ENCODE results near the gene BAZ2B. TPM values are rescaled to one million over a fixed set of nuclear protein-coding genes. Genes with fewer than 3 reads are reported as not detected.
"Not testable (repeated sequence)": the region's sequence is repeated elsewhere in the genome, so short reads cannot be mapped to it uniquely, and the experiment has no call there.

BAZ2B gene
- total RNA-seq, 2 donors from 2014 or later: 40.2 to 47.1 TPM

- H3K9me3 ChIP-seq: peaks cover 0 to 15% of the 10 kb centered on the region in 2 donors
- H3K27me3 ChIP-seq: no peaks in the 10 kb centered on the region
- TF ChIP-seq CTCF (IDR thresholded peaks at IDR 0.05): no peak
- H3K27ac ChIP-seq: no peak overlapping the region
- no peak overlapping the region for H3K4me3 ChIP-seq
- DNase-seq (ENCODE audit: low spot score): no peak
- H3K36me3 ChIP-seq: peaks cover 8% of the 10 kb centered on the region
- no peaks in the 10 kb centered on the region for H3K4me1 ChIP-seq
Measured at GRCh38 chr2:159539701-159540100, 76.6 kb downstream of the BAZ2B start.

DNA sequence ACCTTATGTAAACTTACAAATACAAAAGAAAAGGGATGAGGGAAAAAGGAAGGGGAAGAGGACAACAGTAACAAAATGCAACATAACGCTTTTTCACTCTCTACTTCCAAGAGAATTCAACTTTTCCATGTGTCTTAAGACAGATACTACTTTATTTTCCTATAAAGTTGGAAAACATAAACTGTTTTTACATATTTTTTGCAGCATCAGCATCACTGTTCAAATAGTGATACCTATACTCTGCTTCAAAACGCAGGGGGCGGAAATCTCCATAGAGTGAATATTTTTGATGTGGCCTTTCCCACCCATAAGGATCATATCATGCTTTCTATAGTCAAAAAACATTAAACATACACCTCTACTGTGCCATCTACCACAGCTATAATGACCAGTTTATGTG, 77.5 kb downstream of the BAZ2B start:
- no peak for DNase-seq (ENCODE audit: low spot score)
- peaks cover 0 to 15% of the 10 kb centered on the region in 2 donors for H3K9me3 ChIP-seq
- H3K27ac ChIP-seq: no peak overlapping the region
- no peaks in the 10 kb centered on the region for H3K4me1 ChIP-seq
- no peak for TF ChIP-seq CTCF (IDR thresholded peaks at IDR 0.05)
- no peak overlapping the region for H3K4me3 ChIP-seq
- H3K27me3 ChIP-seq: no peaks in the 10 kb centered on the region
- peaks cover 8% of the 10 kb centered on the region for H3K36me3 ChIP-seq

DNA sequence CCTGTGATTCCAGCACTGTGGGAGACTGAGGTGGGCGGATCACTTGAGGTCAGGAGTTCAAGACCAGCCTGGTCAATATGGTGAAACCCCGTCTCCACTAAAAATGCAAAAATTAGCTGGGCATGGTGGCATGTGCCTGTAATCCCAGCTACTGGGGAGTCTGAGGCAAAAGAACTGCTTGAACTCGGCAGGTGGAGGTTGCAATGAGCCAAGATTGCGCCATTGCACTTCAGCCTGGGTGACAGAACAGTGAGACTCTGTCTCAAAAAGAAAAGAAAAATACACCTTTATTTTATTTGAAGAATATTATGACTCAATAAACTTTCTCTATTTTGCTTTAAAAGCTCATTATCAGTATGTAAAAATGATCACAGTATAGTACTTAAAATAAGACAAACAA, 81.1 kb downstream of the BAZ2B start:
- not testable (repeated sequence) for H3K27me3 ChIP-seq; H3K9me3 ChIP-seq; H3K4me3 ChIP-seq; H3K4me1 ChIP-seq; H3K36me3 ChIP-seq; H3K27ac ChIP-seq; DNase-seq (ENCODE audit: low spot score)

DNA sequence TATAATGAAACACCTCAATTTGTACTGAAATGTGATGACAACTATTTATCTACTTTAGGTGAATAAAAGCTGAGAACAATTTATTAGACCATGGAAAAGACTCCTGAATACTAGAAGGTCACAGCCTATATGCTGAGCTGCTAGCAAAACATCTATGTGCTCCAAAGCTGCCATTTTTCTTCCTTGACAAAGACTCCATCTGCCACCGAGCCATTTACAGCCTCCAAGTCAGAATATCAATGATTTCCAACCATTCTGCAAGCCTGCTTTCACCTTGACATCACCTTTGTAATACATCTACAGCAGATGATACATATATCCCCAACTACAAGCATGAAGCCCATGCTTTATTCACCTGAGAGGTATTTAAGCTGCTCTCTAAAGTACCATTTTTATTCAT, 84.9 kb downstream of the BAZ2B start:
- no peaks in the 10 kb centered on the region for H3K36me3 ChIP-seq
- no peak for TF ChIP-seq CTCF (IDR thresholded peaks at IDR 0.05)
- no peak overlapping the region for H3K4me3 ChIP-seq
- no peaks in the 10 kb centered on the region for H3K27me3 ChIP-seq
- no peak for DNase-seq (ENCODE audit: low spot score)
- no peak overlapping the region for H3K27ac ChIP-seq
- H3K9me3 ChIP-seq: no peaks in the 10 kb centered on the region
- no peaks in the 10 kb centered on the region for H3K4me1 ChIP-seq

DNA sequence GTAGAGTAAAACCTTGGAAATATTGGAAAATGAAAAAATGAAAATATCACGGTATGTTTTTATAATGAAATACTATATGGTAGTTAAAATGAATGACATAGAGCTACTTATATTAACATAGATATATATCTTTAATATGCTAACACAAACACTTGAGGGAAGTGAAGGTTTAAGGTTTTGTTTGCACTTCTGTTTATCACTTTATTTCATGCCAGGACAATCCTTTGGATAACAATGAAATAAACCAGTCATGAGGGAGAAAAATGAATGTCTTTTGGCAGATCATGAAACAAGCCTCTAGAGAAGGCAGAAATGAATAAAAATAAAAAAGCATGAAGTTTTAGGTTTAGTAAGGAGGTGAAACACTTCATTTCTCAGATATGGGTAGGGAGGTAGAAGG, 89.9 kb downstream of the BAZ2B start:
- H3K4me1 ChIP-seq: no peaks in the 10 kb centered on the region
- no peaks in the 10 kb centered on the region for H3K36me3 ChIP-seq
- H3K27ac ChIP-seq: no peak overlapping the region
- no peaks in the 10 kb centered on the region for H3K27me3 ChIP-seq
- H3K9me3 ChIP-seq: no peaks in the 10 kb centered on the region
- no peak for DNase-seq (ENCODE audit: low spot score)
- TF ChIP-seq CTCF (IDR thresholded peaks at IDR 0.05): no peak
- H3K4me3 ChIP-seq: no peak overlapping the region

DNA sequence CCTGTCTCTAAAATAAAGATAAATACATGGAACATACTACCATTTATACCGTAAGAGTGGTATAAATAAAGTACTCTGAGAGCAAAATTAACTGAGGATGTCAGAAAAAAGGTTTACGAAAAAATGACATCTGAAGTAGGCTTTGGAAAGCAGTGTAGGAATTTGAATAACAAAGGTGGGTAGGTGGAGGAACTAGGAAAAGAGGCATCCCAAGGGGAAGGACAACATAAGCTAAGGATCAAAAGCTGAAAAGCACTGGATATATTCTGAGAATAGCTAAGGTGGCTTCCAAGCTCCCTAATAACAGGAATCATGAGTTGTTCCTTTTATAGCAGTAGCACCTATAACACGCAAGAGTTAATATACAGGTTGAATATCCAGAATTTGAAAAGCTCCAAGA, 91.3 kb downstream of the BAZ2B start:
- no peaks in the 10 kb centered on the region for H3K27me3 ChIP-seq
- no peak overlapping the region for H3K4me3 ChIP-seq
- DNase-seq (ENCODE audit: low spot score): no peak
- no peak for TF ChIP-seq CTCF (IDR thresholded peaks at IDR 0.05)
- H3K36me3 ChIP-seq: no peaks in the 10 kb centered on the region
- H3K27ac ChIP-seq: no peak overlapping the region
- no peaks in the 10 kb centered on the region for H3K9me3 ChIP-seq
- H3K4me1 ChIP-seq: no peaks in the 10 kb centered on the region
